Measurements from ENCODE around the gene TINAGL1.
"Not testable (repeated sequence)": the region's sequence is repeated elsewhere in the genome, so short reads cannot be mapped to it uniquely, and the experiment has no call there.

TINAGL1 gene

GRCh38 chr1:31584869-31585735, 8.8 kb downstream of the TINAGL1 start:
- Mint-ChIP-seq H3K4me1 (ENCODE audit: low read depth) (peaks cover 11% of the 10 kb centered on the region), H3K9me3 (no peaks in the 10 kb centered on the region), H3K36me3 (ENCODE audit: low read depth) (no peaks in the 10 kb centered on the region), H3K27ac (no peak overlapping the region), H3K27me3 (peaks cover 29% of the 10 kb centered on the region), H3K4me3 (no peak overlapping the region)
- intact Hi-C loops (cut with micrococcal nuclease), result no loop called here

- H3K27me3 Mint-ChIP-seq, result peaks cover 33% of the 10 kb centered on the region
- H3K27ac Mint-ChIP-seq, result no peak overlapping the region
- H3K9me3 Mint-ChIP-seq, result no peaks in the 10 kb centered on the region
- H3K36me3 Mint-ChIP-seq (ENCODE audit: low read depth), result no peaks in the 10 kb centered on the region
- no peak overlapping the region for H3K4me3 Mint-ChIP-seq
- intact Hi-C loops (cut with micrococcal nuclease), result no loop called here
- H3K4me1 Mint-ChIP-seq (ENCODE audit: low read depth), result peaks cover 11% of the 10 kb centered on the region
Observed at GRCh38 chr1:31585736-31586365, 9.5 kb downstream of the TINAGL1 start.

GRCh38 chr1:31586376-31587327, 10.3 kb downstream of the TINAGL1 start:
- Mint-ChIP-seq H3K36me3 (ENCODE audit: low read depth) (no peaks in the 10 kb centered on the region), H3K4me1 (ENCODE audit: low read depth) (peaks cover 11% of the 10 kb centered on the region), H3K27me3 (peaks cover 36% of the 10 kb centered on the region)

GRCh38 chr1:31587328-31587699, 11.0 kb downstream of the TINAGL1 start:
- H3K9me3 Mint-ChIP-seq; intact Hi-C loops (cut with micrococcal nuclease): not testable (repeated sequence)

More at GRCh38 chr1:31586376-31587327, 10.3 kb downstream of the TINAGL1 start:
- intact Hi-C loops (cut with micrococcal nuclease), result no loop called here
- no peaks in the 10 kb centered on the region for H3K9me3 Mint-ChIP-seq
- no peak overlapping the region for H3K27ac Mint-ChIP-seq
- H3K4me3 Mint-ChIP-seq, result no peak overlapping the region

GRCh38 chr1:31587720-31588423, 11.6 kb downstream of the TINAGL1 start:
- H3K9me3 Mint-ChIP-seq, result no peaks in the 10 kb centered on the region
- no peak overlapping the region for H3K27ac Mint-ChIP-seq

More at GRCh38 chr1:31587328-31587699, 11.0 kb downstream of the TINAGL1 start:
- not testable (repeated sequence) for H3K27ac Mint-ChIP-seq; H3K36me3 Mint-ChIP-seq (ENCODE audit: low read depth); H3K4me3 Mint-ChIP-seq
- Mint-ChIP-seq H3K4me1 (ENCODE audit: low read depth) (peaks cover 11% of the 10 kb centered on the region), H3K27me3 (peaks cover 43% of the 10 kb centered on the region)

GRCh38 chr1:31588751-31589515, 12.6 kb downstream of the TINAGL1 start:
- H3K27me3 Mint-ChIP-seq, result peaks cover 50% of the 10 kb centered on the region
- intact Hi-C loops (cut with micrococcal nuclease), result no loop called here

More at GRCh38 chr1:31587720-31588423, 11.6 kb downstream of the TINAGL1 start:
- Mint-ChIP-seq H3K27me3 (peaks cover 49% of the 10 kb centered on the region), H3K4me1 (ENCODE audit: low read depth) (peaks cover 11% of the 10 kb centered on the region), H3K36me3 (ENCODE audit: low read depth) (no peaks in the 10 kb centered on the region), H3K4me3 (no peak overlapping the region)
- intact Hi-C loops (cut with micrococcal nuclease), result no loop called here

GRCh38 chr1:31591425-31592093, 15.2 kb downstream of the TINAGL1 start:
- H3K4me1 Mint-ChIP-seq (ENCODE audit: low read depth), result peaks cover 29% of the 10 kb centered on the region
- no peak overlapping the region for H3K27ac Mint-ChIP-seq
- intact Hi-C loops (cut with micrococcal nuclease), result no loop called here
- no peaks in the 10 kb centered on the region for H3K36me3 Mint-ChIP-seq (ENCODE audit: low read depth)
- peaks cover 48% of the 10 kb centered on the region for H3K27me3 Mint-ChIP-seq
- H3K9me3 Mint-ChIP-seq, result no peaks in the 10 kb centered on the region
- no peak overlapping the region for H3K4me3 Mint-ChIP-seq

More at GRCh38 chr1:31588751-31589515, 12.6 kb downstream of the TINAGL1 start:
- Mint-ChIP-seq H3K4me3 (peak overlapping the region; percentile 61), H3K36me3 (ENCODE audit: low read depth) (no peaks in the 10 kb centered on the region), H3K4me1 (ENCODE audit: low read depth) (peaks cover 14% of the 10 kb centered on the region), H3K27ac (no peak overlapping the region), H3K9me3 (no peaks in the 10 kb centered on the region)

- Mint-ChIP-seq H3K27ac (no peak overlapping the region), H3K4me3 (no peak overlapping the region), H3K36me3 (ENCODE audit: low read depth) (no peaks in the 10 kb centered on the region), H3K9me3 (no peaks in the 10 kb centered on the region), H3K27me3 (peaks cover 48% of the 10 kb centered on the region), H3K4me1 (ENCODE audit: low read depth) (peaks cover 32% of the 10 kb centered on the region)
- intact Hi-C loops (cut with micrococcal nuclease), result no loop called here
Observed at GRCh38 chr1:31592132-31592531, 15.8 kb downstream of the TINAGL1 start.

GRCh38 chr1:31593136-31593665, 16.9 kb downstream of the TINAGL1 start:
- no peaks in the 10 kb centered on the region for H3K36me3 Mint-ChIP-seq (ENCODE audit: low read depth)
- H3K4me1 Mint-ChIP-seq (ENCODE audit: low read depth), result peaks cover 27% of the 10 kb centered on the region
- no peaks in the 10 kb centered on the region for H3K9me3 Mint-ChIP-seq
- H3K27ac Mint-ChIP-seq, result no peak overlapping the region
- intact Hi-C loops (cut with micrococcal nuclease), result no loop called here
- H3K4me3 Mint-ChIP-seq, result no peak overlapping the region
- peaks cover 43% of the 10 kb centered on the region for H3K27me3 Mint-ChIP-seq

- Mint-ChIP-seq H3K27ac (no peak overlapping the region), H3K36me3 (ENCODE audit: low read depth) (no peaks in the 10 kb centered on the region), H3K27me3 (peaks cover 37% of the 10 kb centered on the region), H3K4me1 (ENCODE audit: low read depth) (peaks cover 26% of the 10 kb centered on the region), H3K9me3 (no peaks in the 10 kb centered on the region), H3K4me3 (no peak overlapping the region)
- intact Hi-C loops (cut with micrococcal nuclease), result loop anchor here (2.0 kb wide), 1 partner anchor 29 kb away; no protein-coding TSS in a partner anchor
Observed at GRCh38 chr1:31593770-31594632, 17.7 kb downstream of the TINAGL1 start.
